HG02852 (cell line): ENCODE results near the gene CPLX1.

Experiments
- ATAC-seq: cut with Tn5 transposase; IDR thresholded peaks from one replicate; pipeline ENCODE4 v1.9.1; 2021; ENCODE audit warnings: mild to moderate bottlenecking, moderate library complexity; ENCODE audit not compliant: unreplicated experiment

The CPLX1 gene

DNA sequence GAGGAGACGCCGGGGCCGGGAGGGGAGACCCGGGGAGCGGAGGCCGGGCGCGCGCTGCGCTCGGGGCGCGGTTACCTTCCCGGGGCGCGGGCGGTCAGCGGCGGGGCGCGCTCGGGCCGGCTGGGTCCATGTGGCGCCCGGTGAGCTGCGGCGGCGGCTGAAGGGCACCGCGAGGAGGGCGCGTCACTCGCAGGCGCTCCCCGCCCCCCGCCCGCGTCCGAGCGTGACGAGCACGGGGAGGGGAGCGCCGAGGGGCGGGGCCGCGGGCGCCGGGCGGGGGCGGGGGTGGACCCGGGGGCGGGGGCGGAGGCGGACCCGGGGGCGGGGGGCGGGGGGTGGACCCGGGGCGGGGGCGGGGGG lies at the start of gene CPLX1:
Gene CPLX1, minus strand, starts transcription at position 159 of the 360 bp plus-strand sequence. CDS start 1,607 bp downstream, outside the sequence.
- no peak for ATAC-seq

DNA sequence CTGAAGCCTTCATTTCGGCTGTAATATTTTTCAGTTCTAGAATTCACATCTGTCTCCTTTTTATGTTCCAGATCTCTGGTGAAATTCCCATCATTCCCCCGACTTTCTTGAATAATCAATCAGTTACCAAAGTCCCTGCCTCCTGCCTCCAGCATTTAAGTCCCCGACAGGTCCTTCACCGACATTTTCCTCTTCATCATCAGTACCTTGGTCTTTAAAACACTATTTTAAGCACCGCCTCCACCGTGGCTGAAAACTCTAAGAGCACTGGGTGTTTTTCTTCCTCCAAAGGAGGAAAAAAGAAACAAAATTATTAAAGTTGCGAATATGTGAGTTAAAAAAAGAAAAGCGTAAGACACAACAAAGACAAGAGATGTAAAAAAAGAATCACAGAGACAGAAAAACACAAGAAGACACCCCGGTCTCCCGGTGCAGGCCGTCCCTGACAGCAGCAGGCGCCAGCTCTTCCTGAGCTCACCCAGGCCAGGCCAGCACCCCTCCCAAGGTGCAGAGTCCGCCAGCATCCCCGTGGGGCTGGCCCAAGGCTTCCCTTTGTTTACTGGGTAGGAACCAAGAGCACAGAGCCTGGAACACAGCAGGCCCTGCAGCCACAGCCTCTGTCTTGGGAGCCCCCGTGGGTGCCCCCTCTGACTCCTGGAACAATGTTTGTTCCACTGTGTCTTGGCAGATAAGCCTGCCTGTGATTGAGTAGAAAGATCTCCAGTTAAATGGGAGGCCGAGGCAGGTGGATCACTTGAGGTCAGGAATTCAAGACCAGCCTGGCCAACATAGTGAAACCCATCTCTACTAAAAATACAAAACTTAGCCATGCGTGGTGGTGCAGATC lies 49.3 kb upstream of the CPLX1 start:
- ATAC-seq = no peak

DNA sequence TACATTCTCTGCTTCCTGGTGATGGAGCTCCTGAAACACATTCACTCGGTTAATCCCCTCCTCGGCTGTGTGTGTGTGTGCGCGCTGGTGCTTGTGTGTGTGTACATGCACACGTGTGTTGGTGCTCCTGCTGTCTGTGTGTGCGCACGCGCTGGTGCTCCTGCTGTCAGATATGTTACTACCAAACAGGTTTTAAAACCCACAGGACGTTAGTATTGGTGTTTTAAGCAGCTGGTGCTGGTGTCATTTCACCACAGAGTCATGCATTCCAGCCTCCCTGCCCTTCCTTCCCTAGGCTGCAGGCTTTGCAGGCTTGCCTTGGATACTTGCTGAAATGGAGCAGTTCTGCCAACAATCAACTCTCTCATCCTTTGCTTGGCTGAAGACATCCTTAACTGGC lies 48.1 kb upstream of the CPLX1 start:
- ATAC-seq = no peak

DNA sequence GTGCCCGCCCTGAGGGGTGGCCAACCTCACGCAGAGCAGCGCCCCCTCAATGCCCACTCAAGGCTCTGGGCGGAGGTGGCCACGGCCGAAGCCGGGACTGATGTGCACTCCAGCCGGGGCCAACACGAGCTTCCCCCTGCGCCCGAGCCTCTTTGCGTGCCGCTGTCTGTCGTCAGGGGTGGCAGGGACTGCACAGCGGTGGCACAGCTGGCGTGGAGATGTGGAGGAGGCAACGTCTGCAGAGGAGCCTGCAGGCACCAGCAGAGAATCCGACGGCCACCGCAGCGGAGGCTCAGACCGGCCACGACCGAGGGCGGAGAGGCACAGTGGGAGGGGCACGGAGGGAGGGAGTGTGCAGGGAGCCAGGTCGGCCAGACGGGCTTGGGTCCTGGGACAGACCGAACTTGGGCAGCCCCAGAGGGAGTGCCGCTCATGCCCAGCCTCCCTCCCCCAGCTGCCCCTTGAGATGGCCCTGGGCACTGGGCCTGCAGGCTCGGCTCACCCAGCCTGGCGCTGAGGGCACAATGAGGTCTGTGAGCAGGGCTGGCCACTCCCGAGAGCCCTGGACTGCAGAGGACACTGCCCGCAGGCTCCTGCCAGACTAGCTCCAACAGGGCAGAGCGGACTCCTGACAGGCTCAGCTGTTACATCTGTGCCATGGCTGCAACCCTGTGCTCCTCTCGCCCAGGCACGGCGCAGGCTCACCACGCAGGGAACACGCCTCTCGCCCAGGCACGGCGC lies 46.5 kb upstream of the CPLX1 start:
- no peak for ATAC-seq

DNA sequence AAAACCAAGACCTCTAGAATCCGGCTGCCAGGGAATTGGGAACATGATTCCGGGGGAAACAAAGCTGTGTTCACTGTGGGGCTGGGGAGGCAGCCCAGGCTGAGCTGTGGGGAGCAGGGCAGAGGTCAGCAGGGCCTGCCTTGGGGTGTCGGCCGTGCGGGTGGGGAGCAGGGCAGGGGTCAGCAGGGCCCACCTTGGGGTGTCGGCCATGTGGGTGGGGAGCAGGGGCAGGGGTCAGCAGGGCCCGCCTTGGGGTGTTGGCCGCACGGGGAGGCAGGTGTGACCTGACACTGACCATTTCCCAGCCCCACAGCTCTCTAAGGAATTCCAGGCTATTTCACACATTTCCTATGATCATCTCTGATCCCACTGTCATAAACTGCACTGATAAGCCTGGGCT lies 45.6 kb upstream of the CPLX1 start:
- no peak for ATAC-seq

DNA sequence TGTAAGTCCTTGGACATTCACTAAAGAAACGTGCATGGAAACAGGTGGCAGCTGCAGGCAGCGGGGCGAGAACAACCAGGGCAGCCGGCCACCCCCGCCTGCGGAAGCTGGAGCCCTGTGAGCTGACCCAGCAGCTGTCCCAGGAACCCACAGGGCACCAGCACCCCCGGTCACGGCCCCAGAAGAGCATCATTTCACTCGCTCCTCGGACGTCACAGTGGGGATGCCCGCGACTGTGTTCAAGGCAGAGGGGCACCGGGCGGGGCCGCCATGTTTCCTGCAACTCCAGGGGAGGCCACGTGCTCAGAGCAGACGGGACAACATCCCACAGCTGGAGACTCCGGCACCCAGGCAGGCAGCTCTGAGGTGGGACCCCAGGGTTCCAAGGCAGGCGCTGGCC lies 45.0 kb upstream of the CPLX1 start:
- no peak for ATAC-seq

DNA sequence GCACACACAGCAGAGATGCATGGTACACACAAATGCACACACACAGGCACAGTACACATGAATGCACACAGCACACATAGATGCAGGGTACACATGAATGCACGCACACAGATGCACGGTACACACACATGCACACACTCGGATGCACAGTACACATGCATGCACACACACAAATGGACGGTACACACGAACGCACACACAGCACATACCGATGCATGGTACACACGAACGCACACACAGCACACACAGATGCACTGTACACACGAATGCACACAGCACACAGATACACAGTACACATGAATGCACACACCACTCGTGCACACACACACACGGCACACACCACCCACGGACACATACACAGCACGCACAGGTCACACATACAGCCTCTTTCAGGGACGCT lies 43.8 kb upstream of the CPLX1 start:
- no peak for ATAC-seq

DNA sequence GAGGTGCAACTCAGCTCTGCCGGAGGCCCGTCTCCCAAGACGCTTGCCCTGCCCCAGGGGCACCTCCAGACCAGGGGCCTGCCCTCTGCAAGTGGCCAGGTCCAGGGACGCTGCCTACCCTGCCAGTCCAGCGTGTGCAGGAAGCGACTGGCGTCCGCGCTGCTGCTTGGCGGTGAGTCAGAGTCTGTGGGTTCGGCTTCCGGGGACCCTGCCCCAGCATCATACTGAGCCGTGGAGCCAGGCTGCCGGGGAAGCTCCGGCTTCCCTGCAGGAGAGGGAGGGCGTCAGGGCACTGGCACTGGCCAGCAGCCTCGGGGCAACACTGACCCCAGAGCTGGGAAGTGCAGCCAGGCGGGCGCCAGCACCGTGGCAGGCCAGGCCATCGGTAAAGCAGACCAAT lies 42.5 kb upstream of the CPLX1 start:
- no peak for ATAC-seq

DNA sequence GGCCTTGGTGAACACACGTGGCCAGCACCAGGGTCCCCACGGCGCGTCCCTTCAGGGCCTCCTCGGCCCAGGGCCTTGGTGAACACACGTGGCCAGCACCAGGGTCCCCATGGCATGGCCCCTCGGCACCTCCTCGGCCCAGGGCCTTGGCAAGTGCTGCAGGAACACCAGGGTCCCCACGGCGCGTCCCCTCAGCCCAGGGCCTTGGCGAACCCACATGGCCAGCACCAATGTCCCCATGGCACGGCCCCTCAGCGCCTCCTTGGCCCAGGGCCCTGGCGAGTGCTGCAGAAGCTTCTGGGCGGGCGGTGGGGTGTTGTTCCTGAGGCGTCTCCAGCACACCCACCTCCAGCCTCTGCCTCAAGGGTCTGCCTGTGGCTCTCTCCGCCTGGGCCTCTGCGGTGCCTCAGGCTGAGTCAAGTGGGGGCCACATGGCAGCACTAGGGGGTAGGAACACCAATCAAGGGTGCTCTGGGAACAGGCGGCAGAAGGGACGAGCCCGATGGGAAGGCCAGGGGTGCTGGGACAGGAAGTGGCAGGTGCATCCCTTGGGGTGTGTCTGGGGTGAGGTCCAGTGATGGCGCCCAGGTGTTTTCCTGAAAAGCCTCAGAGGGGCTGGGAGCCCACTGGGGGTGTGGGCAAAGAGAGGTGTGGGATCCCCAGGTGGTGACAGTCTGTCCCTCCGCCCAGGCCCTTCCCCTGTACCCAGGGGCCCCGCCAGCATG lies 41.8 kb upstream of the CPLX1 start:
- no peak for ATAC-seq

DNA sequence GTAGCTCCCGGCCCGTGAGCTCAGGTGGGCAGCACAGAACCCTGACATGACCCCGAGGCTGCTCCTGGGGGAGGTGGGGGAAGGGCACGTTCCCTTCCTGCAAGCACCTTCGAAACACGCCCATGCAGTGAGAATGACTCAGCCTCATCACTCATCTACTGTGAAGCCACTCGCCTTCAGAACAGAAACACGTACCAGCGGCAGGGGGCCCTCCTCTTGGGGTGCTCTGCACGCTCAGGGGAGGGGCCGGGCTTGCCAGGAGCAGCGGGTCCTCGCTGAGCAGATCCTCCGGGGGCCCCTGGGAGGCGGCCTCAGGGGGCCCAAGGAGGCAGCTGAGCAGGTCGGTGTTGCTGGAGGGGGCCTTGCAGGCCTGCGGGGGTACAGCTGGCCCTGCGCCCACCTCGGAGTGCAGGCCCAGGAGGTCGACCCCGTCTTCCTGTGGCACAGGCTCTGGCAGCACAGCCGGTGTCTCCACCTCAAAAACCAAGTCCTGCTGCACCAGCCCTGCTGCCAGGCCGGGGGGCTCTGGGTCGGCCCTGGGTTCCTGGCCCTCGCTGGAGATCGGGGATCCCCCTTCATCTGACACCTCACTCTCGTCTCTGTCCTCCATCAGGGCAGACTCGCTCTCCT lies 40.9 kb upstream of the CPLX1 start:
- no peak for ATAC-seq

DNA sequence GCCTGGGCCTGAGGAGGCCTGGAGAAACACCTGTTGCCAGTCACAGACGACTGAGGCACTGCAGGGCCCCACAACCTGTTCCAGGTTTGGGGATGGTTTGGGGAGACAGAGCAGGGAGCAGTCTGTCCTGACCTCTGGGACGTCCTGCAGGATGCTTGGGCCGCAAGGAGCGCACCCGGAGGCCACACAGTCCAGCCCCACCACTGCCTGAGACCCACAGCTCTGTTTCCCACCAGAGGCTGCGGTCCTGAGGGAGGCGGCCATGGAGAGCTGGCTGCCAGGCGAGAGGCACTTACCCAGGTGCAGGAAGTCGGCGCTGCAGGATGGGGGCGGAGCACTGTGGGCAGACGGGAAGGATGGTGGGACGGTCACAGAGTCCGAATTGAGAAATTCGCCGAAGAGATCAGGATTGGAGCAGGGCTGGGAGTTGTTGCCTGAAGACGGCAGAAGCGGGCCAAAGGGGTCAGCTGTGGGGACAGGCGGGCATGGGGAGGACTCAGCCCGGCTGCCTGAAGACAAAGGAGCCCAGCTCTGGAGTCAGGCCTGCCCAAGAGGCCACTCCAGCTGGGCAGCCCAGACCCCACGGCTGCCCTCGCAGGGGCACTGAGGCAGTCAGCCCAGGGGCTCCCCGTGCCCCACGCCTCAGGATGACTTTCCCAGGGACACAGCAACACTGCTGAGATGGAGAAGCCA lies 40.3 kb upstream of the CPLX1 start:
- ATAC-seq = no peak

DNA sequence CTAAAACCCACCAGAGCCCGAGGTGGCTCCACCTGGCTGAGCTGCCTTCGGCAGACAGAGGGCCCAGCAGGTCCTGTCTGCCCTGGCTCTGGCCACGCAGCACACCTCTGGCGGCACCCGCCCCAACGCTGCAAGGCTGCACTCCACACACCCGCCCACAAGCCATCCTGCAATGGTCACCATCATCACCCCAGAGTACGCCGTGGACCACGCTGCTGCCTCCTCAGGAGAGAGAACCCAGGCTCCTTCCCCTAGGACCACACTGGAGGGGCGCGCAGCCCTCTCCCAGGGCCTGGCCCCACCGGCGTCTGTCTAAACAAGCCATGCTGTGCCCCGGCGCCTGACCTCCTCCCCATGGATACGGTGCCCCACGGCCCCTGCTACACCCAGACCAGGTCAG lies 39.6 kb upstream of the CPLX1 start:
- no peak for ATAC-seq

DNA sequence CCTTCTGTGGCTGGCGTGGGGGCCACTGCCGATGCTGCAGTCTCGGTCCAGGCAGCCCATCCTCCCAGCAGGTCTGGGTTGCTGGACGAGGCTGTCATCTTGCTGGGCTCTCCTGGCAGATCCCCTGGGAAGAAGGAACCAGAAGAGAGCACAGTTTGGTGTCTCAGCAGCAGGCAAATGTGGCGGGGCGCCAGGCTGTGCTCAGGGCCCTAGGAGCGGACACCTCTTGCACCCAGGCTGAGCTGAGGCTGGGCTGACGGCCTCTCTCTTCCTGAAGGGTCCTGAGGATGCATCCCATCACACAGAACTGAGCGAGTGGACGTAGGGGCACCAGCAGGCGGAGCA lies 39.2 kb upstream of the CPLX1 start:
- no peak for ATAC-seq

DNA sequence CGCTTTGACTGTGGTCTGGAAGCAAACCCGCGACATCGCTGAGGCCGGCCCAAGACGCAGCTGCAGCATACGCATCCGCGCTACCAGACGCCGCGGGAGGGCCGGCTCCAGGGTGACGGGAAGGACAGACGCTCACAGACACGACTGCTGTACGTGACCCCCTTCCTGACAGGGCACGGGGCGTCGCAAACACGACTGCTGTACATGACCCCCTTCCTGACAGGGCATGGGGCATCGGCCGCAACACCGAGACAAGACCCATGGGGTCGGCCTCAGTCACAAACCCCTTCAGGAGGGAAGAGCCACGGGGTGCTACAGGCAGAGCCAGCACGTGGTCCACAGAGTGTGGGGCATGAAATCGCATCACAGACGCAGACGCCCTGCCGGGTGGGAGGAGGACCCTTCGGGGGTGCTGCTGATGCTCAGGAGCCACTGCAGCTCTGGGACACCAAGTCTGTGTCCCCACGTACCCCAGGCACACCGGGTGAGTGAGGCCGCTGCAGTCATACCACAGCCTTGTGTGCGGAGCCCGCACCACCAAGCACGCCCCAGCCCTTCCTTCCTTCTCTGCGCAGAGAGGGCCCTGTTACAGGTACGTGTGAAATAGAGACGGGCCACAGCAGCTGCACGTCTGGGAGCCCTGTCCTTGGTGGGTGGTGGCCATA lies 38.7 kb upstream of the CPLX1 start:
- no peak for ATAC-seq

DNA sequence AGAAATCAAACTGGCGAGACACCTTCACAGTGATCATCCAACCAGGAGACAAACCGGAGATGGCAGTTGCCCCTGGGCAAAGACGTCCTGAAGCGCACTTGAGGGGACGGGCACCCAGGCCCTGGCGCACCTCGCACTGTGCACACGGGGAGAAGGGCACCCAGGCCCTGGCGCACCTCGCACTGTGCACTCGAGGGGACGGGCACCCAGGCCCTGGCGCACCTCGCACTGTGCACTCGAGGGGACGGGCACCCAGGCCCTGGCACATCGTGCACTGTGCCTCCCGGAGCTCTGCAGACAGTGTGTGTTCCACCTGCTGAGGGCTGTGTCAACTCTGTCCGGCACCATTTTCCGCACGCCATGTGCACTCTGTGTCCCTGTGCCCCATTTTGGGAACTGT lies 34.6 kb upstream of the CPLX1 start:
- ATAC-seq = no peak

DNA sequence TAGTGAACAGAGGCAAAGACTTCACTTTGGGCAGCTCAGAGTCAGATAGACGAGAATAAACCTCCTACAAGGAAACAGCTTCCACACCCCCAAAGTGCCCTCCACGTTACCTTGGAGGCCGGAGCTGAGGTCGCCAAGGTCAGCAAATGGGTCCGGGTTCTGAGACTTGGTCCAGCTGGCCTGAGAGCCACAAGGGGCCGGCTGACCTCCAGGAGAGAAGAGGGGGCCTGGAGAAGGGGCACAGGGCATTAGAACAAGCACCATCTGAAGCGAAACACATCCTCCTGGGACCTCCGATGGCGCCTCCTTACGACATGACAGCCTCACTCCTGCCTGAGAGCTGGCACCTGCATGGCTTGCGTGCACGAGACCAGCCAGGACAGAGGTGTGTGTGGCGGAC lies 33.6 kb upstream of the CPLX1 start:
- ATAC-seq = no peak

DNA sequence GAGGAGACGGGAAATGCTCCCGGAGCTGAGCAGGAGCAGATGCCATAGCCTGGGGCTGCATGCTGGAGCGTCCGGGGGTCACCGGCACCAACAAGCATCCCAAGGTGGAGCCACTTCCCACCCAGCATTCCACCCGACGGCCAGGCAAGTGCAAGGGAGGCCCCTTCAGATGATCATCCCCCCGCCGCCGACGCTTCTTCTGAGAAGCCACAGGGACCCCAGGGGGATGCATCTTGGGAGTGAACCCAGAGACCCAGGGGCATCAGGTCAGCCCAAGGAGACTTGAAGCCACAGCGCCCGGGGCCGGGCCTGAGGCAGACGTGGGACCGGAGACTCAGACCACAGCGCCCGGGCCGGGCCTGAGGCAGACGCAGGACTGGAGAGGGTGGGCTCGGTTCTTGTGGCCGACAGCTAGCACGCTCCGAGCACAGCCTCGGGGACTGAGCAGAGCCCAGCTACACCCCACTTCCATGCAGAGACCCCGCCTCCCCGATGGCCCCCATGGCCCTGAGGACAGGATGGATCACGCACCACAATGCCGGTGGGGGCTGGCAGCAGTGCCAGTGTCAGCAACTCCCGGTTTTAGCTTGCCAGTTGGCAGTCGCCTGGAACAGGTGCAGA lies 33.0 kb upstream of the CPLX1 start:
- ATAC-seq = no peak

DNA sequence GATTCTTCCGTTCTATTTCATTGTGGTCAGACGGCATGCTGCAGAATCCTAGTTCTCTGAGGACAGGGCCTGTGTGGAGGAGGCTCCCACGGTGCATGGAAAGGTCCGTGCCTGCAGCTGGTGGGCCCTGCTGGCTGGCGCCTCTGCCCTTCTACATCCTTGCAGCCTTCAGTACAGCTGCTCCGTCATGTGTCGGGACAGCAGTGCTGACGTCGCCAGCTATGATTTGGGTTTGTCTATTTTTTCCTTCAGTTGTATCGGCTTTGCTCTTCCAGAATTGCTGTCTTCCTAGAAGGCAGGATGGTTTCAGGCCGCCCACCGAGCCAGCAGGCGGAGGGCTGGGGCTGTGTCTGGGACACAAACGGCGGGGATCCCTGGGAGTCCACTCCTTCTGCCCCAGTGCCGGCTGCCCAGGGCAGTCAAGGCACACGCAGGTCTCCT lies 32.1 kb upstream of the CPLX1 start:
- ATAC-seq = no peak

DNA sequence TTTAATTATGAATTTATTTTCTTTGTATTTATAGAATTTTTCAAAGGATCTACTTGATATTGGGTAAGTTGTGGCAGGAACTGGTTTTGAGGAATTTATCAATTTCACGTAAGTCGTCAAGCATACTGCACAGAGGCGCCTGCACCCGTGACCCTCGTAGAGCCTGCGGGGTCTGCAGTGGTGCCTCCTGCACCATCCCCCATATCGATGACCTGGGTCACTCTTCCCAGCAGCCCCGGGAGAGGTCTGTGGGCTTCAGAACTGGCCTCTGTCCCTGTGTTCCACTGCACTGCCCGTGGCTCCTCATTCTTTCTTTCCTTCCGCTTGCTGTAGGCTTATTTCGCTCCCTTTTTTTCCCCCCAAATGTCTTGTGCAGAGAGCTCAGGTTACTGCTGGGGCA lies 31.5 kb upstream of the CPLX1 start:
- no peak for ATAC-seq
